KG1 (cell line): ENCODE data around the gene IZUMO4.
A peak's percentile ranks its signal among the peaks of the same experiment; 100 is the strongest.

Experiments
- DNase-seq: peaks from one replicate; lab custom pipeline; 2025; lab: John Stamatoyannopoulos, UW

IZUMO4 gene, protein sequence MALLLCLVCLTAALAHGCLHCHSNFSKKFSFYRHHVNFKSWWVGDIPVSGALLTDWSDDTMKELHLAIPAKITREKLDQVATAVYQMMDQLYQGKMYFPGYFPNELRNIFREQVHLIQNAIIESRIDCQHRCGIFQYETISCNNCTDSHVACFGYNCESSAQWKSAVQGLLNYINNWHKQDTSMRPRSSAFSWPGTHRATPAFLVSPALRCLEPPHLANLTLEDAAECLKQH

DNA sequence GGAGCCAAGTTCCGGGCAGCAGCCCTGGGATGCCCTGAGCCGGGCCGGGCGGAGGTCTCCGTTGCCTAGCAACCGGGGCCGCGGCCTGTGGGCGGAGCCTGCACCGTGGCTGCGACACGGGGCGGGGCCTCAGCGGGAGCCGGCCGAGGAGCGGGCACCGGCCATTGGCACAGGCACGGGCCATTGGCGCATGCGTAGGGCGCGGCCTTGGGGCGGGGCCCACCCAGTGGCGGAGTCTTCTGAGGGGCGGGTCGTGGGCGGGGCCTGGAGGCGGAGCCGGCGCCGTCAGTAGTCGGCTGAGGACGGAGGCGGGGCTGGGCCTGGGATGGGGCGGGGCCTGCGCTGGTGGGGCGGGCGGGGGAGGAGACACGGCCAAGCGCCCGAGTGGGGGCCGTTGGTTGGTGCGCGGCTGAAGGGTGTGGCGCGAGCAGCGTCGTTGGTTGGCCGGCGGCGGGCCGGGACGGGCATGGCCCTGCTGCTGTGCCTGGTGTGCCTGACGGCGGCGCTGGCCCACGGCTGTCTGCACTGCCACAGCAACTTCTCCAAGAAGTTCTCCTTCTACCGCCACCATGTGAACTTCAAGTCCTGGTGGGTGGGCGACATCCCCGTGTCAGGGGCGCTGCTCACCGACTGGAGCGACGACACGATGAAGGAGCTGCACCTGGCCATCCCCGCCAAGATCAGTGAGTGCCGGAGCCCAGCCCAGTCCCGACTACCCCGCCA, at the start of gene IZUMO4:
TSS of gene IZUMO4 (plus strand) at position 436 of the 723 bp plus-strand sequence. CDS start at position 467, 31 bp downstream.
- peak; percentile 88 for DNase-seq

DNA sequence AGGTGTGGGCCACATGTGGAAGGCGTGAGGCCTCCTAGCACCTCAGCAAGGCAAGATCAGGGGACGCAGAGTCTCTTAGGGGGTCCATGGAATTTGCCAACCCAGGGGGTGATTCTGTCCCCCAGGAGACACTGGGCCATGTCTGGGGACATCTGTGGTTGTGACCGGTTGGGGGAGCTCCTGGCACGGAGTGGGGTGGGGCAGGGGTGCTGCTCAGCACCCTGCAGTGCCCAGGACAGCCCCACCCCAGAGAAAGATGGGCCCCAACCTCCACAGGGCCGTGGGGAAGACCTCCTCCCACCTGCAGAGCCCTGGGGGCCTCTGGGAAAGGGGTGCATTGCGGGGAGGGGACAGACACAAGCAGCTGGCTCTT, 49.7 kb upstream of the IZUMO4 start:
- no peak for DNase-seq

DNA sequence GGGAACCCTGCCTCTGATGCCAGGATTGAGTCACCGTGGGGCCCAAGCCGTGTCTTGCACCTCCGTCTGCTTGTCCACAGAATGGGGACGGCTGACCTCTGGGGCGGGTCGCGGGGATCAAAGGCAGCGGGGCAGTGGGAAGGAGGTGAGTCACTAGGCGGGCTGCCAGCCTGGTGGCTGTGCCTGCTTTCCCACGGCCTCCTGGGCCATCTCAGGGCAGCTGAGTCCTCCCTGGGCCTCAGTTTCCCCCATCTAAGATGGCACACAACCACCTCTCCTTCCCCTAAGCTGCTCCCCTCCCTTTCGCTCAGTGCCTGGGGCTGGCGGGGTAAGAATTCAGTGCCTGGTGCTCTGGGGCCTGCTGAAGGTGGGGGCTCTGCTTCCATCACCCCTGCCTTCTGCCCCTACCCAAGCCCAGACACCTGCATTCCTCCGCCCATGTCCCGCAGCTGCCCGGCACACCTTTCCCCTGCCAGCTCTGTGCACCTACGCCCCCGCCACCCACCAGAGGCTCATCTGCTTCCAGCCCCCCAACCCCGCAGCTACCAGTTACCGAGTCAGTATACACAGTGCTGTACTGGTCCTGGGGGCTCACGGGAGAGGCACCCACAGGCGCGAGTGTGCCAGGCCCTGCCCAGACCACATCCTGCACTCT, 49.1 kb upstream of the IZUMO4 start:
- DNase-seq: no peak

DNA sequence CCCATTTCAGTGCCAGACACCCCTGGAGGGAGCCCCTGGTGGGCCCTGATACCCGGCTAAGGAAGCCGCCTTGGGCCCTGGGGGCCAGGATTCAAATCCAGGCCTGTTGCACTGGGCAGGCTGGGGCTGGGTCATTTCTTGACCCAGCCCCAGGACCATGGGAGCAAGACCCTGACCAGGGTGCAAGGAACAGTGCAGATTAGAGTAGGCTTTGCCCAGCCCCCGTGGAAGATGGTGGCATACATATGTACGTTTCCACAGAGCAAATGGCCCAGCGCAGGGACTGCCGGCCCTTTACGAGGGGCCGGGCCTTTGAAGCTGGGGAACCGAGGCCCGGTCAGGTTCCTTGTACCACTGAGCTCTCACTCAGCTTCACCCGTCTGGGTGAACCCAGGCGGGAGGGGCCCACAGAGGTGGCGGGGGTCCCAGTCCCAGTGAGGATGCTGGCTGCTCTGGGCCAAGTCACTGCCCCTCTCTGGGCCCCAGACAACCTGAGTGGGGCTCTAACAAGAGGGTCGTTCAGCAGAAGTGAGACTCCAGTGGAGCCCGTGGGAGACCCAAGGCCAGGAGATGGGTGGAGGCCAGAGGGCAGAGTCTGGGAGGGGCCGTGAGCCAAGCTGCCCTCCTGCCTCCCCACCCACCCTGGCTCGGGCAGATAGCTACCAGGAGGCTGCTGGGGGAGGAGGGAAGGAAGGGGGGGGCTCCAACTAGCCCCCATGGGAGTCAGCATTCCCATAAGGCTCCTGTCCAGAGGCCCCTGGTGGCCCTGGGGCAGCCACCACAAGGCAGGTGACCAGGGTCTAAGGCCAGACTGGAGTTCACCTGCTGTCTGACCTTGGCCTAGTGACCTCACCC, 48.4 kb upstream of the IZUMO4 start:
- no peak for DNase-seq

DNA sequence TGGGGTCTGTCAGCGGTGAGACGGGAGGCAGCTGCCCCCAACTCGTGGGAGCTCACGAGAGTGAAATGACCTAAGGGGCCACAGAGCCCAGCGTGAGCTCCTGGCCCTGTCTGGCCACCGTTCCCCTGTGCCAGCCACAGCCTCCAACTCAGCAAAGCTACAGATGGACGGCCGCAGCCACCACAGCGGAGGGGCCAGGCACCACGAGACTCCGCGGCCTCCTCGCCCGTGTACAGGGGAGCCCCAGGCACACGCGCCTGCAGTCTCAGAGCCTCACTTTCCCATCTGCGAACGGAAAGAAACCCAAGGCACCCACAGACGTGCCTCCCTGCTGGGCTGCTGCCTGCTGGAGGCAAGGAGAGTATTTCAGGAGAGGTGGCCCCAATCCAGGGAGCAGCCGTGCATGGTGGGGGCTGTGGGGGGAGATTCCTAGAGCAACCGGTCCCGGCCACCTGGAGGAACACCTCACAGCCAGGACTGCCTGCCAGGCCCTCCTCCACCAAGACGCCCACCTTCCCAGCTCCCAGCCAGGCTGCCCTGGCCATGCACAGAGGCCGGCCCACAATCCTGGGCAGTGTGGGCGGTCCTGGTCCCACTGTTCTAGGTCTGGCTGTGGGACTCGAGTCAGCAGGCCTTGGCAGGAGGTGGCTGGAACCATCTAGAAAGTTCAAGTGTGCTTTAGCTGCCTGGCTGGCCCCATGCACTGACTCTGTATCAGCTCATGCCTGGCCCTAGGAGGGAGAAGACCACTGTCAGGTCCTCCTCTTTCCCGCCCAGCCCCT, 47.6 kb upstream of the IZUMO4 start:
- no peak for DNase-seq

DNA sequence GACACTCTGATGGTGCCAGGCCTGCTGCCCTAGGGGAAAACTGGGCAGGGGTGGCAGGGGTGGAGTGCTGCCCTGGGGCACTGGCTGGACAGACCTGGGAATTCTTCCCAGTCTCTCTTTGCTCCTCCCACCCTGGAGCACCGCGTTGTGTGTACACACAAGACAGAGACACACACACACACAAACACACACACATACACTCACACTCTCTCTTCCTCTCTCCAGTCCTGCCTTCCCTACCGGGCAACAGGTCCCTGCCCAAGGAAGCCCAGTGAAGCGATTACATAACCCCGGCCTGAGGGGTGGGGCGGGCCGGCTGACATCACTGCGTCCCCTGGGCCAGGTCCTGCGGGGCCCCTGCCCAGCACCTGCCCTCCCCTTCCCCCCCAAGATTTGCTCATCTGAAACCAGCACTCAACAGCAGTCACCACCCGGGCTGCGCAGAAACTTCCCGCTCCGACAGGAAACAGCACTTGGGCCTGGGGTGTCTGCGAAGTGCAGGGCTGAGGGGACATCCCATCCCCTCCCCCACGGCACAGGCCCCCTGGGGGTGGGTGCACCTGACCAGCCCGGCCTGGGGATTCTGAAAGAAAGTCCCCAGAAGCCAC, 46.9 kb upstream of the IZUMO4 start:
- peak; percentile 54 for DNase-seq

DNA sequence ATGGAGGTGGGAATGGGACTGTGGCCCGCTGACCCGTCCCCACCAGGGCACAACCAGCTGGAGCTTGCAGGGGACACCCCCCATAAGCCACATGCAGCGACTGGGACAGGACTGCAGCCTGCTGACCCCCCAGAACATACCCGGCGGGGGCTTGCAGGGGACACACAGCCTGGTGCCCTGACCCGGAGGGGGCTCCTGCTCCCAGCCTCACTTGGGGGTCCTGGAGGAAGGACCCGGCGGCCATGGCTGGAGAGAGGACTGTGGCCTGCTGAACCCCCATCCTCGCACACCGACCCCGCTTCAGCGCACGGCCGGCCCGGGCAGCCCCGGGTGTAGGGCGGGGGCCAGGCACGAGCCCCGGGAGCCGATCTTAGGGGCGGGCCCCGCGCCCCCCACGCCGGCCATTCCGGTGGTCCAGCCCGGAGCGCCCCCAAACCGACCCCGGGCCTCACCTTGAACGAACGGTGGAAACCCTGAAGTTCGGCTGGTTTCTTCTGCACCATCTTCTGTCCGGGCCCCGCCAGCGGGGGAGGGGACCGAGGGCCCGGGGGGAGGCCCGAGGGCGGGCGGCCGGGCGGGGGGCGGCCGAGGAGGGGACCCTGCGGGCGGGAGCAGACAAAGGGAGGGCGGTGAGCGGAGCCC, 46.2 kb upstream of the IZUMO4 start:
- no peak for DNase-seq

DNA sequence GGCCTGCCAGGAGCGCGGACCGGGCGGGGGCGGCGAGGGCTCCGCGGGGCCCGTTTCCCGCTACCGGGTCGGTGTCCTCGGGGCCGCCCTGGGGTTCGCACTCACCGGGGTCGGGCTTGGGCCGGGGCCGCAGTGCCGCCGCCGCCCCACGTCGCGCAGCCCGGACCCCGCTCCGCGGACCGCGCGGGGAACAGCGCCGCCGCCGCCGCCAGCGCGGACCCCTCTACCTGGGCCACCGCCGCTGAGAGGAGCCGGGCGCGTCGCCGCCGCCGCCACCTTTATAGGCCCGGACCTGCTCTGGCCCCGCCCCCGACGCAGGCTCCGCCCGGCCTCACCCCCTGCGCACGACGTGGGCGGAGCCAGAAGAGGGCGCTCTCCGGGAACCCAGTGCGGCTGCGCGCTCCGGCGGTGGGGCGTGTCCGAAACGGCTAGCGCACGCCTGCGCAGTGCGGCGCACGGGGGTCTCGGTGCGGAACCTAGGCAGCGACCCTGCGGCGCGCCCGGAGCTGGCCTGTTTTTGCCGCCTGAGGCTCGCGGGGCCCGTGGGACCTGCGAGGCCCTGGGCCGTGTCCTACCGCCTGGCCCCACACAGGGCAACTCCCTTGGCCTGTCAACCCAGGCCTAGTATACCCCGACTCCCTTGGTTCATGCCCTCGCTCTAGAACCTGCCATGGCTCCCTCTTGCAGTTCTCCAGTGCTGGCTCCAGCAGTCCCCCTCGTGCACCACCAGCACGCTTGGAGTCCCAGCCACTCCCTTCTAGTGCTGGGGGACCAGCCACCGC, 45.5 kb upstream of the IZUMO4 start, which contains the start of gene MKNK2:
TSS of gene MKNK2 (minus strand) at position 254 of the 782 bp plus-strand sequence. CDS start 393 bp downstream, outside the sequence.
- peak; percentile 92 for DNase-seq

DNA sequence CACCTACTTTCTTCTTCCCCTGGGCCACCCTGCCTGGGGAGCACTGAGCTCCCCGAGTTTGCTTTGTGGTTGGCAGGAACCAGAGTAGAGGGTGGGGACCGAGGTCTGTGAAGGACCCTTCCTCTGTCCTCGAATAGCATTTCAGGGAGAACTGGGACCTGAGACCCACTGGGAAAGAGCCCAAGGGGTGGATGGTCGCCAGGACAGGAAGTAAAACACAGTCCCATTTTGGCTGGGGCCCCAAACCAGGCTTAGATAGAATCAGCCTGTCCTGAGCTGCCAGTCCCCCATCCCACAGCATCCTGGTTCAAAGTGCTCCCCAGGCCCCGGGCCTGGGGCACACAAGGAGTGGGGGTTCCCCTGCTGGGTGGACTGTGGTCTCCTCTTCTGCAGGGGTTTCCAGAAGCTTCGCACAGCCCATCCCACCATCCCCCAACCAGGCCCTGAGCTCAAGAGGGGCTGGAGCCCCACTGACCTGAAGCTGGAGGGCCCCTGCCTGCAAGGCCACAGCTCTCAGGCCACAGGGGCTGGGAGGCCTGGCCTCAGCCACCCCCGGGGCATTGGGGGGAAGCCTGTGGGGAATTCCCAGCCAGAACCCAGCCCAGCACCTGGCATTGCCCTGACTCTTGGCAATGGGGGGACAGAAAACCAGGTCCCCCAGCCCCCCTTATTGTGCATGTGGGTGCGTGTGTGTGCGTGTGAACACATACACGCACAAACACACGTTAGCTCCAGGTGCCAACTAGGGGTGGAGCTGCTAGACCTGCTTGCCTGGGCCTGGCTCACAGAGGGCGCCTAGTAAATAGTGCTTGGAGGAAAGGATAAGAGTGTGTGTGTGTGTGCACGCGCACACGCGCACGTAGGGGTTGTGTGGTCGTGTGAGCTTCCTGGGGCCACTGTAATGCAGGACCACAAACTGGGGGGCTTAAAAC, 44.7 kb upstream of the IZUMO4 start:
- DNase-seq: no peak

DNA sequence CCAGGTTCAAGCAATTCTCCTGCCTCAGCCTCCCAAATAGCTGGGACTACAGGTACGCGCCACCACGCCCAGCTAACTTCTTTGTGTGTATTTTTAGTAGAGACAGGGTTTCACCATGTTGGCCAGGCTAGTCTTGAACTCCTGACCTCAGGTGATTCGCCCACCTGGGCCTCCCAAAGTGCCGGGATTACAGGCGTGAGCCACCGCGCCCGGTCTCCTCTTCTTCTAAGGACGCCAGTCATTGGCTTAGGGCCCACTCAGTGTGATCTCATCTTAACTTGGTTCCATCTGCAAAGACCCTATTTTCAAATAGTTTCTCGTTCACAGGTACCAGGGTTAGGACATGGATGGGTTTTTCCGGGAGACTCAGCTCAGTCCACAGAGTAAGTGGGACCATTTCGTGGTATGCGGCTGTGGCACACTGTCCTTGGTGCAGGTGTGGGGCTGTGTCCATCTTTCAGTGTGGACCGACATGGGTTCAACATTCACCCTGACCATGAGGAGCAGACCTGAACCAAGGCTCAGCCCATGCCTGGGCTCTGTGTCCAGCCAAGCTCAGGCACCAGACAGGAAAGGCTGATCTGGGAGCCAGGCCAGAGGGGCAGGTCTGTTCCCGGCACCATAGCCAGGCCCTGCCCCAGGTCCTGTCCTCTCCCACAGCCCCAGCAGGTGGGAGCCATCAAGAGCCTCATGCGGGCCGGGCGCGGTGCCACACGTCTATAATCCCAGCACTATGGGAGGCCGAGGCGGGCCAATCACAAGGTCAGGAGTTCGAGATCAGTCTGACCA, 42.9 kb upstream of the IZUMO4 start:
- DNase-seq: no peak

DNA sequence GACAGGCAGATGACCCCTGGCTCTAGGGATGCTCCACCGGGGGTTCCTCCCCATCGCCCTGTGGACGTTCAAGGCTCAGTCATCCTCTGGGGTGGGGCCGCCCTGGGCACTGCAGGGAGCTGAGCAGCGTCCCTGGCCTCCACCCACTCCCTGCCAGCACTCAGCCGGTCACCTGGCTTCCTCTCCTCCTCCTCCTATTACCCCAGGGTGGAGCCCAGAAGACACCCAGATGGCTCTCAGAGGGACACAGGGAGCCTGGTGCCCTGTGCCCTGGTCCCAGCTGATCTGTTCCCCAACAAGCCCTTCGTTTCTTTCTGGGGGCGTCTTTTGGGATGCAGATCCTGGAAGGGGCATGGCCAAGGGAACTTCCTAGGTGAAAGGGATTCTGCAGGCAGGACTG, 42.0 kb upstream of the IZUMO4 start:
- no peak for DNase-seq

DNA sequence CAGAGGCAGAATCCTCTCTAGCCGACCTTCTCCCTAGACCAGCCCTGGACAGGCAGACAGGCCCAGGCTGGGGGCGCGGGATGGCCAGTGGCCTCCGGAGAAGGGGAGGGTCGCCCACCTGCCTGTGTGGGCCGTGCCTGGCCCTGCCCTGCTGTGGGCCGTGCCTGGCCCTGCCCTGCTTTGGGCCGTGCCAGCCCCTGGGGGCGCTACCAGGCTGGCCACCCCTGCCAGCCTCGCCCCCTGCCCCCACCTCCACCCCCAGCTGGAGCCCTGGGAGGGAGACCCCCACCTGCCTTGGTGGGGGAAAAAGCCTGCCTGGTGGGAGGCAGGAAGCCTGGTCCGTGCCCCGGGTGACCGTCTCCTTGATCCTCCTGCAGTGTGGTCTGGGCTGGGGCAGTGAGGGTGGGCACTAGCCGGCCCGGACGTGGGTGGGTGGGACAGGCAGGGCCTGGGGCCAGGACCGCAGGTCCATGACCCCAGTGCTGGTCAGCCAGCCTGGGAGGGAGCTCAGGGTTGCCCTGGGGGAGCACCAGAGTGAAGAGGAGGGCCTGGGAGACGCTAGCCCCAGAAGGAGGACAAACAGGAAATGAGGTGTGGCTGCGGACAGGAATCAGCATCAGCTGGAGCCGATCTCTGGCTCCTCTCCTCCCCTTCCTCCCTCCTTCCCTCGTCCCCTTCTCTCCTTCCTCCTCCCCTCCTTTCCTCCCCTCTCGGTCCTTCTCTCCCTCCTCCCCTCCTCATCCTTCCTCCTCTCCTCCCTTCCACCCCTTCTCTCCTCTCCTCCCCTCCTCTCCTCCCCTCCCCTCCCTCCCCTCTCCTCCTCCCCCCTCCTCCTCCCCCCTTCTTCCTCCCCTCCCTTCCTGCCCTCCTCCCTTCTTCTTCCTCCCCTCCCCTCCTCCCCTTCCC, 40.5 kb upstream of the IZUMO4 start:
- no peak for DNase-seq

DNA sequence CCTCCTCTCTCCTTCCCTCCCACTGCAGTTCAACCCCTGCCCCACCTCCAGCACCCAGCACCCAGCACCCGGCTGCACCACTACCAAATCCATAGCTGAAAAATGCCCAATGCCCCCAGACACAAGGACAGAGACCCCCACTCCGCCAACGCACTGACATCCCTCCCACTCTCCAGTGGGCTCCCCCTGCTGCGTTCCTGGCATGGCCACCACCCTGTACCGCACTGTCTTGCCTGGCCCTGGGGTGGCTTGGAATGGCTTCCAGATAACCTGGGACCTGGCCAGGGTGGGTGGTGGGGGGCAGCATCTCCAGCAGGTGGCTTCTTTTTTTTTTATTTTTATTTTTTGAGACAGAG, 39.9 kb upstream of the IZUMO4 start:
- no peak for DNase-seq

DNA sequence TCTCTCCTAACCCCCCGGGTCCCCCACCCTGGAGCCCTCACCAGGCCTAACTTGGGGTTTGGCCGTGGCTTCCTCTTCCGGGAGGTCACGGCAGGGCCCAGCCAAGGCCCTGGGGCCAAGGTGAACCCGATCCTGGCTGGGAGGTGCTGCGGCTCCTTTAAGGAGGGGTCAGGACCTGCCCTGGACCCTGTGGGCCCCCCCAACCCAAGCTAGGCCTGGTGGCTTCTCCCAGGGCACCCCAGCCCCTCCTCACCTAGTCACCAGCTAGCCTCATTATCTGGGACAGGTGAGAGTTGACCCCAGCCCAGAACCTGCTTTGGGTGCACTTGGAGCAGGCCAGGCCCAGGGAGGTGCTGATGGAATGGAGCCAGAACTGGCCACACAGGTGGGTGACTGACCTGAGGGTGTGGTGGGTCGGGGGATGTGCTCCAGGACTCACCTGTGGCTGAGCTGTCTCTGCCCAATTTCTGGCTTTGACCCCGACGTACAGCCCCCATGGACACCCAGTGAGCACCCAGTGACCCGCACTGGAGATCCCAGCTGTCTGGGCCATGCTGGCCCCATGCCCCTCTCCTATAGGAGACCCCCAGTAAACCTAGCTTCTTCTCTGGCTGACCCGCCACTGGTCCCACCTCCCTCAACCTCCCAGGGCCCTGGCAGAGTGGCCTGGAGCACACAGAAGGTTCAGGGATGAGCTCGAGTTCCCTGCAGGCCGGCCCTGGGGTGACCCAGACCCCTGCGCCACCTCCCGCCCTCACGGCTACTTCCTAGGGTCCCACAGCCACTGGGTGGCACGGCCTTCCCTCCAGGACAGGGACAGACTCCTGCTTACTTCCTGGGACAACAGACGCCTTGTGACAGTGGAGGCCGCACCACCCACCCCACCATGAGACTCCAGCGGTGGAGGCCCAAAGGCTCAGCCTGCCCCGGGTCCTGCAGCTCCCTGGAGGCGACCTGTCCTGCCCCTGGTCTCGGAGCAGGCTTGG, 38.9 kb upstream of the IZUMO4 start:
- DNase-seq: no peak
